Karpas-422 (cell line): ENCODE results near the gene GNG12. TPM values are rescaled to one million over a fixed set of nuclear protein-coding genes. Genes with fewer than 3 reads are reported as not detected.

ENCODE experiments used
- DNase-seq: peaks from one replicate; pipeline ENCODE4 v3.0.0-alpha.2; 2015
- H2AFZ ChIP-seq: fragments of 200-600 bp; sonication (generic); 2 replicates; pipeline ENCODE4 v1.6.1; 2014; ENCODE audit warnings: antibody characterized with exemption, low read length, mixed read lengths
- H3K27ac ChIP-seq: fragments of 200-600 bp; sonication (generic); 2 replicates; pipeline ENCODE4 v1.5.1; 2014; ENCODE audit warnings: mild to moderate bottlenecking, low read length, moderate library complexity
- H3K27me3 ChIP-seq: fragments of 200-600 bp; sonication (generic); 2 replicates; pipeline ENCODE4 v1.6.1; 2014; ENCODE audit warnings: low read length, mixed read lengths
- H3K36me3 ChIP-seq: fragments of 200-600 bp; sonication (generic); 2 replicates; pipeline ENCODE4 v1.6.1; 2014; ENCODE audit warnings: low read length, mixed read lengths; ENCODE audit not compliant: insufficient read depth
- H3K4me1 ChIP-seq: fragments of 200-600 bp; sonication (generic); 2 replicates; pipeline ENCODE4 v1.6.1; 2014; ENCODE audit warnings: mild to moderate bottlenecking, low read length, mixed read lengths
- H3K4me2 ChIP-seq: fragments of 200-600 bp; sonication (generic); 2 replicates; pipeline ENCODE4 v1.6.1; 2014; ENCODE audit warnings: low read length, low read depth, mild to moderate bottlenecking; ENCODE audit not compliant: poor library complexity, severe bottlenecking
- H3K4me3 ChIP-seq: fragments of 200-600 bp; sonication (generic); 2 replicates; pipeline ENCODE4 v1.5.1; 2014; ENCODE audit warnings: mild to moderate bottlenecking, antibody characterized with exemption, low read length, mixed read lengths
- H3K79me2 ChIP-seq: fragments of 200-600 bp; sonication (generic); 2 replicates; pipeline ENCODE4 v1.6.1; 2014; ENCODE audit warnings: mild to moderate bottlenecking, low read length, mixed read lengths
- H3K9ac ChIP-seq: fragments of 200-600 bp; sonication (generic); 2 replicates; pipeline ENCODE4 v1.6.0; 2014; ENCODE audit warnings: low read length
- H3K9me2 ChIP-seq: fragments of 200-600 bp; sonication (generic), shearing (Covaris generic); replicated peaks from 2 replicates; pipeline ENCODE4 v1.6.0; 2014; ENCODE audit warnings: mild to moderate bottlenecking, low read length, moderate library complexity; ENCODE audit not compliant: insufficient read depth
- H3K9me3 ChIP-seq: fragments of 300-700, 200-600 bp; sonication (generic); 2 replicates; pipeline ENCODE4 v1.6.1; 2014; ENCODE audit warnings: low read length, mixed read lengths
- H4K20me1 ChIP-seq: fragments of 200-600 bp; sonication (generic); 2 replicates; pipeline ENCODE4 v1.6.1; 2014; ENCODE audit warnings: mild to moderate bottlenecking, antibody characterized with exemption, low read length, low read depth; ENCODE audit not compliant: insufficient read depth
- total RNA-seq: library from RNA; depleted of rRNA; stranded (reverse); fragments of >200 nt; shearing (Covaris generic); gene quantifications from 2 replicates; pipeline ENCODE4 v1.2.3, GENCODE V29; 2014; ENCODE audit warnings: low replicate concordance

GNG12 gene
- total RNA-seq, 1 experiment from 2014 or later, result not detected

DNA sequence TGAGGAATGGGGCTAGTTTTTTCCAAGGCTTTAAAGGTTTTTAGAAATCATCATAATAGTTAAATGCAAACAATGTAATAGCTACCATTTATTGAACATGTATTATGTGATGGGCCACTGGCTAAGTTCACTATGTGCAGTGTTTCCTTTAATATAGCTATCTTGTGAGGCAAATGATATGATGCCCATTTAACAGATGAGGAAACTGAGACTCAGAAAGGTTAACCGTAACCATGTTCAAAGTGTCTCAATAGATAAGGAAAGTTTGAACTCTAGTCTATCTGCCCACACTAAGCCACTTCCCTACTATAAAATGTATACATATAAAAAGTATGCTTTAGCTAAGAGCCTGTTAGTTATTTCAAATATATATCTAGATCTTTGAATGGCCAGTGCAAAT lies 64.8 kb downstream of the GNG12 start:
- Histone ChIP-seq H3K27me3 (no peaks in the 10 kb centered on the region), H3K36me3 (no peaks in the 10 kb centered on the region), H3K4me1 (no peaks in the 10 kb centered on the region)

DNA sequence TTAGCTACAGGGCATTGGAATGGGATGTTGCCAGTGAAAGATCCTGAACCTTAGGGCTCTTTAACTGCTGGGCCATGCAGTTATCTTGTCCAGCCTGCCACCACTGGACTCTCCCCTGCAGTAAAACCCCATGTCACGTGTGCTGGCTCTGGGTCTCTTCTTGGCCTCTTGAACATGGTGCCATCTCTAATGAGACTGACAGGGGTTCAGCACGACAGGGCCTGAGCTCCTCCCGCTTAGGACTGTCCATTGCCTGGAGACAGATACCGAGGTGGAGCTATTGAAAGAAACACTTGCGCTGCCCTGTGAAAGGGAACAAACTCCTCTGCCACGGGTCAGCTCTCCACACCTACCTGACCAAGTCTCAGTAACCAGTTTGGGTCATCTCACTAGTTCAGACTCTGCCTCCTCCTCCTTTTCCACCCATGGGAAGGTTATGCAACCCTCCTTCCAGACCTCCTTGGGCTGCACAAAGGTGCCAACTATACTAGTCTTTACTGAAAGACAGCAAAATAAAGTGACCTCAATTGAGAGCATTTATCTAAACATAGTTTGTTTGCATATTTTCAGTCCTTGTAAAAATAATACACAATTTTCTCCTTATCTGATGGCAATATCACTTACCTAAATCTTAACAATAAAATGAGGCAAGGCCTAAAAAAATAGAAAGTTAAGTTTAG lies 66.0 kb downstream of the GNG12 start:
- Histone ChIP-seq H4K20me1 (no peaks in the 10 kb centered on the region), H3K9me3 (no peaks in the 10 kb centered on the region), H3K9me2 (no peaks in the 10 kb centered on the region), H2AFZ (no peak overlapping the region), H3K4me3 (no peak overlapping the region), H3K4me1 (no peaks in the 10 kb centered on the region), H3K4me2 (no peak overlapping the region), H3K9ac (no peak overlapping the region), H3K36me3 (no peaks in the 10 kb centered on the region), H3K27me3 (no peaks in the 10 kb centered on the region), H3K79me2 (no peaks in the 10 kb centered on the region), H3K27ac (no peak overlapping the region)
- no peak for DNase-seq

More for the DNA sequence above, 64.8 kb downstream of the GNG12 start:
- Histone ChIP-seq H3K9me3 (no peaks in the 10 kb centered on the region), H3K4me2 (no peak overlapping the region), H3K27ac (no peak overlapping the region), H2AFZ (no peak overlapping the region), H3K9ac (no peak overlapping the region), H3K79me2 (no peaks in the 10 kb centered on the region), H3K4me3 (no peak overlapping the region), H3K9me2 (no peaks in the 10 kb centered on the region), H4K20me1 (no peaks in the 10 kb centered on the region)
- DNase-seq, result no peak

DNA sequence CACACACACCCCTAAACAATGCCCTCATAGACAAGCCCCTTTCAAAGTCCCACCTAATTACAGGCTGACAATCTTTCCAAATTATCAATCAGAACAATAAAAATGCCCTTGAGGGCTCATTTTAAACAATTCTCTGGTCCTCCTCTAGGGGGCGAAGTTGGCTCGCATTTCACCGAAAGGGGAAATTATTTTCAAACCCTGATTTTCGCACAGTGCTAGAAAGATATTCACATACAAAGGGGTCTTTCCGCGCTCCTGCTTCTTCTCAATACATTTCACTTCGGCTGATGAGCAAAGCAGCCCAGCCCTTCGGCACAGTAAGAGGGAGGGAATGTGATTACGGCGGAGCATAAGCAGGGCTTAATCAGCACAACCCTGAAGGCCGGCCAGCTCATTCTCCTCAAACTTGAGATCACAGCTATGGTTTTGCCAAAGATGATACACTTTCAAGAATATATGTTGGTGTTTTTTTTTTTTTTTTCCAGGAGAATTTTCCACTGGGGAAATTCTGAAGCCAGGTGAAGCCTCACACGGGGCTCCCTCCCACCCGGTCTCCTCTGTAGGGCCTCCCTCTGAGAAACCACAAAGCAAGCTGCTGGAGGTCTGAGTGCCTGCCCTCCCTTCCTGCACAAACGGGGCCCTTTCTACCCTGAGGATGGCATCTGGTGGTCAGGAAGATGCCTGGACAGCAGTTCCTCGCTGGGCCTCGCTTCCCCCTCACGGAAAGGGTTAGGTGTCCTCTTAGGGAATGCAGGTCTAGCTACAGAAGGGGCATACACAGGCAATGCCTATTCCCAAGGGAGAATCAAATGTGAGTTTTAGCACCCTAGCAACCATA lies 66.9 kb downstream of the GNG12 start:
- Histone ChIP-seq H2AFZ (no peak overlapping the region), H3K9ac (no peak overlapping the region), H3K4me1 (no peaks in the 10 kb centered on the region), H3K9me3 (no peaks in the 10 kb centered on the region), H3K4me2 (no peak overlapping the region), H3K79me2 (no peaks in the 10 kb centered on the region), H3K4me3 (no peak overlapping the region), H3K27ac (no peak overlapping the region), H4K20me1 (no peaks in the 10 kb centered on the region), H3K9me2 (no peaks in the 10 kb centered on the region), H3K27me3 (no peaks in the 10 kb centered on the region), H3K36me3 (no peaks in the 10 kb centered on the region)
- DNase-seq, result peak; percentile 78

DNA sequence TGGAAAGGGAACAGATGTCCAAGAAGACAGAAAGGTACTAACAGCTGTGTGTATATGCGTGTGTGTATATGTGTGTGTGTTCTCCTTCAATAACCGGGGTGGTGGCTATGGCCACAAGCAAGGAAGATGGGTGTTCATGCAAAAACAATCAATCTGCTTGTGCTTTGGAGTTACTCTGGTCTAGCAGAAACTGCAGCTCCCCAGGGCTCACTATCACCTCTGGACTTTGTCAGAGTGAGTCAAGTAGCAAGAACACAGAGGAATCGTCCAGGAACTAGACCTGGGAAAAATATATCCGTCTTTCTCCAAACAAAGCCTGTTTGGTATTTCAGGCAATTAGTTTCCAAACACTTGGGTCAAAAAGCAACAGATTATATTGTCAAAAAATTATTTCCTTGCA lies 68.6 kb downstream of the GNG12 start:
- Histone ChIP-seq H3K27ac (no peak overlapping the region), H3K4me1 (peaks cover 5% of the 10 kb centered on the region), H4K20me1 (no peaks in the 10 kb centered on the region), H3K9ac (no peak overlapping the region), H3K36me3 (no peaks in the 10 kb centered on the region), H3K9me2 (no peaks in the 10 kb centered on the region), H3K27me3 (no peaks in the 10 kb centered on the region), H3K79me2 (no peaks in the 10 kb centered on the region), H2AFZ (no peak overlapping the region), H3K4me2 (no peak overlapping the region), H3K9me3 (no peaks in the 10 kb centered on the region), H3K4me3 (no peak overlapping the region)
- no peak for DNase-seq

DNA sequence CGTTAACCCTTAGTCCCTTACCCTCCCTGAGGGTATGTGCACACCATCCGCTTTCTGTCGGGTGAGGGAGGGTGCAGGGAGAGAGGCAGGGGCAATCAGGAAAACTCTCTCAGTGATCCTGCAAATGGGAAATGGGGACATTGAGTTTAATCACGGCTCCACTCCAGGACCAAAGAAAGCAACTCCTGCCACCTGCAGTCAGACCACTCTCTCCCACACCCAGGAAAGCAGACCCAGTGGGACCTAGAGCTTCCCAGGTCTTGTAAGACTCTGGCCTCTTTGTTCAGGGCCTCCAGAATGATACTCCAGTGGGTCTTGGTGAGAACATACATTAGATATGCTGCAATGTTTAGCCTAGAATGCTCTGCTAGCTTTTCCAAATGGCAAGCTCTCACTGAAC lies 71.5 kb downstream of the GNG12 start:
- Histone ChIP-seq H3K36me3 (no peaks in the 10 kb centered on the region), H3K9ac (no peak overlapping the region), H3K27me3 (no peaks in the 10 kb centered on the region), H2AFZ (no peak overlapping the region), H3K4me2 (no peak overlapping the region), H3K4me3 (no peak overlapping the region), H4K20me1 (no peaks in the 10 kb centered on the region), H3K79me2 (no peaks in the 10 kb centered on the region), H3K4me1 (peaks cover 6% of the 10 kb centered on the region), H3K9me2 (no peaks in the 10 kb centered on the region), H3K9me3 (no peaks in the 10 kb centered on the region), H3K27ac (no peak overlapping the region)
- no peak for DNase-seq

DNA sequence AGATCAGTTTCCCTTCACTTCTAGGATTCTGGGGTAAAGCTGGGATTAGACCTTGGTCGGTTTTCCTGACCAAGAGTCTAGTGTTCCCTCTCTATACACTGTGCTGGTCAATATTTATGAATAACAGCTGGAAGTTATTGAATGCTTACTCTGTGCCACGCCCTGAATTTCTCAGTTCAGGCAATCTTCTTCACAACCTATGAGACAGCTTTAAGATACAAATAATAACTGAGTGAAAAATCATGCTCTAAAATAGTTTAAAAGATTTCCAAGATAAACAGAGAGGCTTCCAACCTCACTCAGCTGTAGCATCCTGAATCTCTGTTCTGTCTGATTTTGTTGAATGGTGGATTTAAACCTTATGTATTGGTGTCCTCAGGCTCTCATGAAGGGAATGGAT lies 72.2 kb downstream of the GNG12 start:
- Histone ChIP-seq H3K9me2 (no peaks in the 10 kb centered on the region), H3K4me3 (no peak overlapping the region), H2AFZ (no peak overlapping the region), H3K27me3 (no peaks in the 10 kb centered on the region), H3K79me2 (no peaks in the 10 kb centered on the region), H3K9me3 (no peaks in the 10 kb centered on the region), H3K27ac (no peak overlapping the region), H3K36me3 (no peaks in the 10 kb centered on the region), H4K20me1 (no peaks in the 10 kb centered on the region), H3K9ac (no peak overlapping the region), H3K4me1 (peaks cover 6% of the 10 kb centered on the region), H3K4me2 (no peak overlapping the region)
- DNase-seq, result no peak

DNA sequence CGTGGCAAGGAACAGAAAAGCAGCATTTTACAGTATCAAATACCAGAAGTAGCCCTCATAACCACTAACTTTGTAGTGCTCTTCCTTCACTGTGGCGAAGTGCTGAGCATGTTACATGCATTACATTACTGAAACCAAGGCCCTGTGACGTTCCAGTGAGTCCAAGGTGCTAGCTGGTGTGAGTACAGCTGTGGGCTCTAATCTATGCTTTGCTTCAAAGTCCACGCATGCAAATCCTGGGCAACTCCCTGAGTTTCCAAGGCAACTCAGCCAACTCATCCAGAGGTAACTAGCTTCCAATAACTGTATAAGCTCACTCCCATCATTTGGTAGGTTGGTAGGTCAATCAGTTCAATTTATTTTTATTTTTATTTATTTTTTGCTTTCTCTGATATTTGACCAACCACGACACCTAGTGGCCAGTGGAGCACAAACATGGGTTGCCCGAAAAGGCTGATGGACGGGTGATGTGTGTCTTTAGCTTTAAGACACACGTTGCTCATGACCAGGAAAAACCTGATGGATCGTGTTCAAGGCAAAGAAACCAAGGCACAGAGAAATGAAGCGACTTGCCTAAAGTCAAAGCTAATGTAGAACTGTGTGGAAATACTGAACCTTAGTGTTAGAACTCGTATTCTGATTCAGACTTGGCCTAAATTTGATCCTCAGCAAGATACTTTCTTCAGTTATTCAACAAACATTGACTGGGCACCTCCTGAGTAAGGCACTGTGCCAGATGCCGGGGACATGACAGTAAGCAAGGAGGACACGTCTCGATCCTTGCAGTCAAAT lies 73.0 kb downstream of the GNG12 start:
- no peaks in the 10 kb centered on the region for H3K79me2 ChIP-seq
- H4K20me1 ChIP-seq, result no peaks in the 10 kb centered on the region
- H3K9me3 ChIP-seq, result no peaks in the 10 kb centered on the region
- no peak overlapping the region for H3K27ac ChIP-seq
- no peak overlapping the region for H3K4me2 ChIP-seq
- H3K27me3 ChIP-seq, result no peaks in the 10 kb centered on the region
- H3K4me1 ChIP-seq, result peaks cover 13% of the 10 kb centered on the region
- H2AFZ ChIP-seq, result peak overlapping the region; percentile 53; the same call in 1 of the 2 replicates
- DNase-seq, result peak; percentile 76
- no peaks in the 10 kb centered on the region for H3K9me2 ChIP-seq
- no peak overlapping the region for H3K9ac ChIP-seq
- no peaks in the 10 kb centered on the region for H3K36me3 ChIP-seq
- no peak overlapping the region for H3K4me3 ChIP-seq

DNA sequence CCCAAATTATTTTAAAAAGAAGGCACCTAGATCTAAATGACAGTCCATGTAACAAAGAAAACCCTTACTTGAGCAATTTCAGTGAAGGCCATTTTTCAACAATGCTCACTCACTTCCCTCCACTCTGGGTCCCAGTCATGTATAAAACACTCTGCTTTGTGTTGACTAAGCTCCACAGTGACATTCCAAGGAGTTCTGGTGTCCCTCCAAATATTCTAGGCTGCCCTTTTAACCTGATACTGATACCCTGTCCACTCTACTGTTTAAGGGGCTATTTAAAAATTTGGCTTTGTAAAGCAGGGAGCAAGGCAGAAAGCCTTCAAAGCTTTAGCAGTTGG lies 73.6 kb downstream of the GNG12 start:
- H2AFZ ChIP-seq, result peak overlapping the region; percentile 53; the same call in 1 of the 2 replicates
- no peaks in the 10 kb centered on the region for H3K36me3 ChIP-seq
- H3K9ac ChIP-seq, result no peak overlapping the region
- no peaks in the 10 kb centered on the region for H4K20me1 ChIP-seq
- no peaks in the 10 kb centered on the region for H3K9me3 ChIP-seq
- no peak overlapping the region for H3K4me2 ChIP-seq
- H3K27ac ChIP-seq, result no peak overlapping the region
- no peak for DNase-seq
- H3K4me1 ChIP-seq, result peaks cover 19% of the 10 kb centered on the region
- no peaks in the 10 kb centered on the region for H3K9me2 ChIP-seq
- no peaks in the 10 kb centered on the region for H3K79me2 ChIP-seq
- no peaks in the 10 kb centered on the region for H3K27me3 ChIP-seq
- no peak overlapping the region for H3K4me3 ChIP-seq
